Measurements from ENCODE around the gene ZNF865.

Gene ZNF865

DNA sequence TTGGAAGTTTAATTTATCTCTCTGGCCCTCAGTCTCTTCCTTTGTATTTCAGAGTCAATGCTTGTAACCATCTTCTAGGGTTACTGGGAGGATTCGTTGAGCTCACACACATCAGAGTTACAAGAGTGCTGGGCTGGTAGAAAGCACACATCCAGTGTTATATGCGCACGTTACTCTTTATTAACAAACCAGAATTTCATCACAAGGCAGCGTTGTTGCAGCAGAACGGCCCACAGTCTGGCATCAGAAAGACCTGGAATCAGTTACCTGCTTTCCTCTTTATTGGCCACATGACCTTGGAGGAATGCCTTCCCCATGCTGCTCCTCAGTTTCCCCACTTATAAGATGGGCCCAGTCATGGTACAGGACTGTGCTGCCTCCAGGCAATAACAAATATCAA is 3.9 kb downstream of the ZNF865 start:
- DNase-seq: no peak

DNA sequence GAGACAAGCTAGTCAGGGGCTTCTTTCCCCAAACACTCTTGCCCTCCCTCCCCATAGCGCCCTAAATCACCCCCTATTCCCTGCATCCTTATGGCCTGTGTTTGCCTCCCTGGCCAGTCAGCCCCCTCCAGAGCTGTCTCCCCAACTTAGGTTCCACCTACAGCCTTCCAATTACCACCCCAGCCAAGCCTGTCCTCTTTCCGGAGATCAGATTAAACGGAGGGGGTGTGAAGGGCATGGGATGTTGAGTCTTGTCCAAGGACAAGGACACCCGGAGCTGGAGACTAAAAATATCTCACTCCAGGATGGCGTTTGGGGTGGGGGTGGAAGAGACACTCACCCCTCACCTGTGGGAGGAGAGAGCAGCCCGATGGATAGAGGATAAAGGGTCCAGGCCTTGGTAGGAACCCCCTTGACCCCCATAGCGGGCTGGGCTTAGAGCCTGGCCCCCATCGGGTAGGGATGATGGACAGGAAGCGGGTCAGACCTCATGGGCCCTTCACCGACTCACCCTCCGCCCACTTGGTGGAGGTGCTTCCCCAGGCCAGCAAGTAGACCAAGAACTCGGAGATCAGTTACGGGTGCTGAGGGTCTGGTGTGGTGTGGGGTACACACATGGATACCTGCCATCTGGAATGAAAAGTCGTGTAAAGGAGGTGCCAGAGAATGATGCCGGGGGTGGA is 6.0 kb downstream of the ZNF865 start:
- no peak for DNase-seq

DNA sequence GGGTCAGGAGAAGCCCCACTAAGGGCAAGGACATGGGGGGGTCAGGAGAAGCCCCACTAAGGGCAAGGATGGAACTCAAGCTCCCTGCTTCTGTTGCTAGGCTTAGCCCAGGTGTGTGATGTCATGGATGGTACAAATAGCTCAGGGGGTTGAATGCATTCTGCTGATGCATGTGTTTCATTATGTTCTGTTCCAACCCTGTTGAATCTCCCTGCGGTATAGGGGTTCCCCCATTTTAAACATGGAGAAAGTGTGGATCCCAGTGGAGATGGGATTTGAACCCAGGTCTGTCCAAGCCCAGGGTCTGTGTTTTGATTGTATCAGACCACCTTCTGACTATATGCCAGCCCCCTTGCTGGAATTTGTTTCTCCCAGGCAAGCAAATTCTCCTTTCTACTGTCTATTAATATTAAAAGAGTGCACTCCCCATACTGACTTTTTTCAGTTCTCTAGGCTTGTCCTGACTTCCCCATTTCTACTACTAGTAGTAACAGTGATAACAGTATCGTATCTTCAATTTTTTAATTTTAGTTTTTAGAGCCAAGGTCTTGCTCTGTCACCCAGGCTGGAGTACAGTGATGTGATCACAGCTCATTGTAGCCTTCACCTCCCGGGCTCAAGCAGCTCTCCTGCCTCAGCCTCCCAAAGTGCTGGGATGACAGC is 6.7 kb downstream of the ZNF865 start:
- DNase-seq: no peak

DNA sequence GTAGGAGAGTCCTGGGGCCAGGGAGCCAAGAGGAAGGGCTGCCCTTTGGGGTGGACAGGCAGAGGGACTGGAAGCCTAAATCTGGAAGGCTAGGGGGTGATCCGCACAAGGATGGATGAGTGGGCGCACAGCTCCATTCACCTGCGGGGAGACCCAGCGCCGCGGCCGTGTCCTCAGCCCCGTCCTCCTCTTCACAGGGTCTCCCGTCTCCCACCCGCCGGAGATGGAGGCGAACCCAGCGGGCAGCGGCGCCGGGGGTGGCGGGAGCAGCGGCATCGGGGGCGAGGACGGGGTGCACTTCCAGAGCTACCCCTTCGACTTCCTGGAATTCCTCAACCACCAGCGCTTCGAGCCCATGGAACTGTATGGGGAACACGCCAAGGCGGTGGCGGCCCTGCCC is 7.9 kb downstream of the ZNF865 start:
- no peak for DNase-seq

DNA sequence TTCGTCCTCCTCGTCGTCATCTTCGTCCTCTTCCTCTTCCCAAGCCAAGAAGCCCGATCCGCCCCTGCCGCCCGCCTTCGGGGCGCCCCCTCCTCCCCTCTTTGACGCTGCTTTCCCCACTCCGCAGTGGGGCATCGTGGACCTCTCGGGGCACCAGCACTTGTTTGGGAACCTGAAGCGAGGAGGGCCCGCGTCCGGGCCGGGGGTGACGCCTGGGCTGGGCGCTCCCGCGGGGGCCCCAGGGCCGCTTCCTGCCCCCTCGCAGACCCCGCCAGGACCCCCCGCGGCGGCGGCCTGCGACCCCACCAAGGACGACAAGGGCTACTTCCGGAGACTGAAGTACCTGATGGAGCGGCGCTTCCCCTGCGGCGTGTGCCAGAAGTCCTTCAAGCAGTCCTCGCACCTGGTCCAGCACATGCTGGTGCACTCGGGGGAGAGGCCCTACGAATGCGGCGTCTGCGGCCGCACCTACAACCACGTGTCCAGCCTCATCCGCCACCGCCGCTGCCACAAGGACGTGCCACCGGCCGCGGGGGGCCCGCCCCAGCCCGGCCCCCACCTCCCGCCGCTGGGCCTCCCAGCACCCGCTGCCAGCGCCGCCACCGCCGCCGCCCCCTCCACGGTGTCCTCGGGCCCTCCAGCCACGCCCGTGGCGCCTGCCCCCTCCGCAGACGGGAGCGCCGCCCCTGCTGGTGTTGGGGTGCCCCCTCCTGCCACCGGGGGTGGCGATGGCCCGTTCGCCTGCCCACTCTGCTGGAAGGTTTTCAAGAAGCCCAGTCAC is 8.7 kb downstream of the ZNF865 start:
- DNase-seq: no peak

DNA sequence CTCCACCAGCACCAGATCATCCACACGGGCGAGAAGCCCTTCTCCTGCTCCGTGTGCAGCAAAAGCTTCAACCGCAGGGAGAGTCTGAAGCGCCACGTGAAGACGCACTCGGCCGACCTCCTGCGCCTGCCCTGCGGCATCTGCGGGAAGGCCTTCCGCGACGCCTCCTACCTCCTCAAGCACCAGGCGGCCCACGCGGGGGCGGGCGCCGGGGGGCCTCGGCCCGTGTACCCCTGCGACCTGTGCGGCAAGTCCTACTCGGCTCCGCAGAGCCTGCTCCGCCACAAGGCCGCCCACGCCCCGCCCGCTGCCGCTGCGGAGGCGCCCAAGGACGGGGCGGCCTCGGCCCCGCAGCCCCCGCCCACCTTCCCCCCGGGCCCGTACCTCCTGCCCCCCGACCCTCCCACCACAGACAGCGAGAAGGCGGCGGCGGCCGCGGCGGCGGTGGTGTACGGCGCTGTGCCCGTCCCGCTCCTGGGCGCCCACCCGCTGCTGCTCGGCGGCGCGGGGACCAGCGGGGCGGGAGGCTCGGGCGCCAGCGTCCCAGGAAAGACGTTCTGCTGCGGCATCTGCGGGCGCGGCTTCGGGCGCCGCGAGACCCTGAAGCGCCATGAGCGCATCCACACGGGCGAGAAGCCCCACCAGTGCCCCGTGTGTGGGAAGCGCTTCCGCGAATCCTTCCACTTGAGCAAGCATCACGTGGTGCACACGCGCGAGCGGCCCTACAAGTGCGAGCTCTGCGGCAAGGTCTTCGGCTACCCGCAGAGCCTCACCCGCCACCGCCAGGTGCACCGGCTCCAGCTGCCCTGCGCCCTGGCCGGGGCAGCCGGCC is 9.5 kb downstream of the ZNF865 start:
- no peak for DNase-seq

DNA sequence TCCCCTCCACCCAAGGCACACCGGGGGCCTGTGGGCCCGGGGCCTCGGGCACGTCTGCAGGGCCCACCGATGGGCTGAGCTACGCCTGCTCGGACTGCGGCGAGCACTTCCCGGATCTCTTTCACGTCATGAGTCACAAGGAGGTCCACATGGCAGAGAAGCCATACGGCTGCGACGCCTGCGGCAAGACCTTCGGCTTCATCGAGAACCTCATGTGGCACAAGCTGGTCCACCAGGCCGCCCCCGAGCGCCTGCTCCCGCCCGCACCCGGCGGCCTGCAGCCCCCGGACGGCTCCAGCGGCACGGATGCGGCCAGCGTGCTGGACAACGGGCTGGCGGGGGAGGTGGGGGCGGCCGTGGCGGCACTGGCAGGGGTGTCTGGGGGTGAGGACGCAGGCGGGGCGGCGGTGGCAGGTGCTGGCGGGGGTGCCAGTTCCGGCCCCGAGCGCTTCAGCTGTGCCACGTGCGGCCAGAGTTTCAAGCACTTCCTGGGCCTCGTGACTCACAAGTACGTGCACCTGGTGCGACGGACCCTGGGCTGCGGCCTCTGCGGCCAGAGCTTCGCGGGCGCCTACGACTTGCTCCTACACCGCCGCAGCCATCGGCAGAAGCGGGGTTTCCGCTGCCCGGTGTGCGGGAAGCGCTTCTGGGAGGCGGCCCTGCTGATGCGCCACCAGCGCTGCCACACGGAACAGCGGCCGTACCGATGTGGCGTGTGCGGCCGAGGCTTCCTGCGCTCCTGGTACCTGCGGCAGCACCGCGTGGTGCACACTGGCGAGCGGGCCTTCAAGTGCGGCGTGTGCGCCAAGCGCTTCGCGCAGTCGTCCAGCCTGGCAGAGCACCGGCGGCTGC is 10.3 kb downstream of the ZNF865 start:
- DNase-seq: no peak

DNA sequence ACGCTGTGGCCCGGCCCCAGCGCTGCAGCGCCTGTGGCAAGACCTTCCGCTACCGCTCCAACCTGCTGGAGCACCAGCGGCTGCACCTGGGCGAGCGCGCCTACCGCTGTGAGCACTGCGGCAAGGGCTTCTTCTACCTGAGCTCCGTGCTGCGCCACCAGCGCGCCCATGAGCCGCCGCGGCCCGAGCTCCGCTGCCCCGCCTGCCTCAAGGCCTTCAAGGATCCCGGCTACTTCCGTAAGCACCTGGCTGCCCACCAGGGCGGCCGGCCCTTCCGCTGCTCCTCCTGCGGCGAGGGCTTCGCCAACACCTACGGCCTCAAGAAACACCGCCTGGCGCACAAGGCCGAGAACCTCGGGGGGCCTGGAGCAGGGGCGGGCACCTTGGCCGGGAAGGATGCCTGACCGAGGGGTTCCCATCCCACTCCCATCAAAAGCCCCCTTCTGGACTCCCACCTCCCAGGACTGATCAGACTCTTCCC is 11.0 kb downstream of the ZNF865 start:
- no peak for DNase-seq

DNA sequence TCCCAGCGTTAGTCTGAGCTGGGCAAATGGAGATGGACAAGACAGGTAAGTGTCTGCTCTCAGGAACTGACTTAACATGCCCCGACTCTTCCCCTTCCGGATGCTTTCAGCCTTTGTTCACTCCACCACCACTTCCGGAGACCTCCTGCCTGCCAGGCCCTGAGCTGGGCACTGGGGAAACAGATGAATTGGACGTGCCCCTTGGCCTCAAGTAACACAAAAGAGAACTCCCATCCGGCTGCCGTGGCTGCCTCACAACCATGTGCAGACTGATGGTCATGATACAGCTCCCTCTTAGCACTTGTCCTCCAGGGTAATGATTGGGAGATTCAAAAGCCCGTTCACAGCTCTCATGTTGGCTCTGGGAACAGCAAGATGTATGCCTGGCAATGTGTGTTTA is 12.0 kb downstream of the ZNF865 start:
- DNase-seq: no peak

DNA sequence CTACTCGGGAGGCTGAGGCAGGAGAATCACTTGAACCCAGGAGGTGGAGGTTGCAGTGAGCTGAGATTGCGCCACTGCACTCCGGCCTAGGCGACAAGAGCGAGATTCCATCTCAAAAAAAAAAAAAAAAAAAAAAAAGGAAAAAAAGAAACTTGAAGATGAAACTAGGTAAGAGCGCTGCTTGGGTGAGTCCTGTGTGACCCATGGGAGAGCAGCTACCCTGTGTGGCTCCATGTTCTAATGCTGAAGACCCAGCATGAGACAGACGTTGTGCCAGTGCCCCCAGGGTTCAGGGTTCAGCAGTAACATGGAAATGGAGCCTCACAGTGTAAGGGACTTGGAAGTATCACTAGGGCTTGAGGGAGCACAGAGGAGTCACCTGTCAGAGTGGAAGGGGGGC is 13.0 kb downstream of the ZNF865 start:
- DNase-seq: no peak

DNA sequence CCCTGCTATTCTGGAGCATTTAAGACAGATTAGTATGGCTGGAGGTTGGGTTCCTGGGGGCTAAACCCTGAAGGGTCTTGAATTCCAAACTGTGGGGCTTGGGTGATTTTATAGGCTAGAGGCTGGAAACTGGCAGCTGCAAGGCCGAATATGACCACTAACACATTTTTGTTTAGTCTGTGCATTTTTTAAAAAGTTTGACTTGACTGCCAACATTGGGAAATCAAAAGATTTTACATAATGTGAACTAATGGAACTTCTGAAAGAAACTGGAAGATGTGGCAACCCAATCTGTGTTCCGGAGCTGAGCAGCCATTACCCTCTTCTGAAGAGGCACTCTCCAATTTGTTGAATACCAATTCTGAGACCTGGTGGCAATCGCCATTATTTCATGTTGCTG is 13.8 kb downstream of the ZNF865 start:
- no peak for DNase-seq

DNA sequence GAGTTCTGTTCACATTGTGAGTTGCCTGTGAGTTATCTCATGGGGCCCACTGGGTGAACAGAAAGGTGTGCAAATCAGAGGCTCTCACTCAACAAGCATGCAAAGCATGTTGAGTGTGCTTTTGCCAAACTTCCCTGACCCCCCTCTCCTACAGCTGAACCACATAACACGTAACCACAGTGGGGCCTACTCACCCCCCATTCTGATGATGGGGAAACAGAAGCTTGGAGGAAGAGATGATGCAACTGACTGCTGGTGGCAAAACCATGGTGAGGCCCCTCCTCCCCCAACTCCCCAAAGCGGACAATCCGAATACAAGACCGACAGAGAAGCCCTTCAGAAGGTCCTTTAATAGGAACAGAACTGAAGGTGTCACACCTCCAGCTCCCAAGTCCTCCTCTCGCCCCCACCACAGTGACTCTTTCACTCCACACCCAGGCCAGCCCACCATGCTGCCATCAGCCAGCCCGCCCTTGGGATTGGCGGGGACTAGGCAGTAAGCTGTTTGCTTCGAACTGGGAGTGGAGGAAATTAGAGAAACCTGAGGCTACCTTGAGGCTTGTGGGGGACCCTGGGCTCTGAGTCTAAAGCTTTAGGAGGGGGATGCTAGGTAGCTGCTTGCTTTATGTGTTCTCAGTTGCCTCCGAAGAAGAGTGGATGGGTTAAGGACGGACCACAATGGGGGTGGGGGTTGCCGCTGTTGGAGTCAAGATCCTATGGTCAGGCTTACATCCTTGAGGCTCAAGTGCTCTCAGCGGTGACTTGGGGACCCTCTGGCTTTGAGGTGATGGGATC is 15.2 kb downstream of the ZNF865 start:
- no peak for DNase-seq

DNA sequence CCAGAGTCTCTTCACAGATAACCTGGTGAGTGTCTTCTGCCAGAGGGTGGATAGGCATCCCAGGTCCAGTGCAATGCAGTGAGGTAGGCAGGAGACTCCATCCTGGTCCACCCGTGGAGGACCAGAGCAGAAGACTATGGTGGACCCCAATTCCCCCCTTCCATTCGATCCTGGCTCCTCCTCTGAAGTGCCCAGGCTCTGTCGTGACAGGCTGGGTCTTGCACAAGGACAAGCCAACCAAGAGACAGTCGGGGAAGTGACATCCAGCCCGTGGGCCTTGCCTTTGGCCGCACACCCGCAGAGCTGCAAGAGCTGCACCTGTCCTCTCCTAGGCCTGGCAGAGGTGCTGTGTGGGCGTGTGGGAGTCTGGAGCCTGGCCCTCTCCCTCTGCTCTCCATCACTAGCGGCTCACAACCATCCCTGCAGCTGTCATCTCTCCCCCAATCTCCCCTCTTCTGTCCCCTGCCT is 15.8 kb downstream of the ZNF865 start:
- DNase-seq: no peak

DNA sequence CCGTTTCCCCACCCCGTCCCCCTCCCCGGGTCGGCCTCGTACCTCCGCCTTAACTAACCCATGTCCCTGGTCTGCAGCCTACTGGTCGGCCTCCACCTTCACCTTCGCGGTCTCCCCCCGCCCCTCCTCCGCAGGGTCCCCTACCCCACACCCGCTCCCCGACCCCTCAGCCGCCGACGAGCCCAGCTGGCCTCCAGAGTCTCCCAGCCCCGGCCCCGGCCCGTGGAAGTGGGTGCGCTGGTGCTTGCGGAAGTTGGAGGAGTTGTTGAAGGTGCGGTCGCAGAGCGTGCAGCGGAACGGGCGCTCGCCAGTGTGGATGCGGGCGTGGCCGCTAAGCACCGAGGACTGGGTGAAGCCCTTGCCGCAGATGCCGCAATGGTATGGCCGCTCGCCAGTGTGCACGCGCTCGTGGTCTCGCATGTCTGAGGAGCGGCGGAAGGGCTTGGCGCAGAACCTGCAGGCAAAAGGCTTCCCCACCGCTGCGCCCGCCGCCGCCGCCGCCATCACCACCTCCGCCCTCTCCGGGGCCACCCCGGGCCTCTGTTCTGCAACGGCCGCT is 16.3 kb downstream of the ZNF865 start:
- no peak for DNase-seq

DNA sequence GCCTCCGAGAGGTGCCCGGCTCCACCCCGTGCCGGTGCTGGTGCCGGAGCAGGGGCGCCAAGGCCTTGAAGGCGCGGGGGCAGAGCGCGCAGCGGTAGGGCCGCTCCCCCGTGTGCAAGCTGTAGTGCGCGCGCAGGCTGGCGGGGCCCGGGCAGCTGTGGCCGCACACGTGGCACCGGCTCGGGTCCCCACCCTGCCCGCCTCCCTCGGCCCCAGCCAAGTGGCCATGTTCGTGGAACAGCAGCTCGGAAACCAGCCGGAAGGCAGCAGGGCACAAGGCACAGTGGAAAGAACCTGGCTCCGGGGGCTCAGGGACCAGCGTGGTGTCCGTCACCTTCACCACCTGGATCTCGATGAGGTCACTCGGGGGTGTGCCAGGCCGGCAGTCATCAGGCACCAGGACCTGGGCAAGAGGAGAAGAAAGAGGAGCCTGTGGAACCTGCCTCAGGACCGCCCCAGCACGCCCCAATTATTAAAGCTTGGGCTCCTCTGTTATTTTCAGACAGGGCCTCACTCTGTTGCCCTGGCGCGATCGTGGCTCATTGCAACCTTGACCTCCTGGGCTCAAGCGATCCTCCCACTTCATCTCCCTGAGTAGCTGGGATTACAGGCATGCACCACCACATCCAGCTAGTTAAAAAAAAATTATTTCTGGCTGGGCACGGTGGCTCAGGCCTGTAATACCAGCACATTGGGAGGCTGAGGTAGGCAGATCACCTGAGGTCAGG is 17.0 kb downstream of the ZNF865 start:
- no peak for DNase-seq

DNA sequence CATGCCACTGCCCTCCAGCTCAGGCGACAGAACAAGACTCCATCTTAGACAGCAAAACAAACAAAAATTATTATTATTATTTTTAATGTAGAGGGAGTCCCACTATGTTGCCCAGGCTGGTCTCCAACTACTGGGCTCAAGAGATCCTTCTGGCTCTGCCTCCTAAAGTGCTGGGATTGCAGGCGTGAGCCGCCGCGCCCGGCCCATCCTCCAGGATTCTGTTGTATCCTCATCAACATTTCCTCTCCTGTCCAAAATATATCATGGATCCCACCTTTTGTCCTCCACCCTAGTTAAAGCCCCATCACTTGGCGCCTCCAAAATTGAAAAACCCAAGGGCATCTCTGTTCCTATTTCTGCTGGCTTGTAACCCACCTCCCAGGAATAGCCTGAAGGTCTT is 17.7 kb downstream of the ZNF865 start:
- no peak for DNase-seq

DNA sequence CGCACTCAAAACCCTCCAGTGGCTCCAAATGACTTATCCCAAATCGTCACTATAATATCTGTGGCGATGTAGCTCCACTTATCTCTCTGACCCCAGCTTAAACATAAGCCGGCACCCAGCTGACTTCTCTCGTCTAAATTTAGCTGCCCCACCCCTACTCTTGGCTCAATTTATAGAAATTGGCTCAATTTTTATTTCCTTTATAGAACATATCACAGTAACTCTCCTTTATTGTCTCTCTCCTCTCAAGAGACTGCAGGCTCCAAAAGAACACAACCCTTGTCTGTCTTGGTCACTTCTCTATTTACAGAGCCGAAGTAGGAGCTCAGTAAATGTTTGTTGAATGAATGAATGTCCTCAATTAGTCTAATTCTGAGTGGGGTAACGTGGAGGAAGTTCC is 18.1 kb downstream of the ZNF865 start:
- no peak for DNase-seq

DNA sequence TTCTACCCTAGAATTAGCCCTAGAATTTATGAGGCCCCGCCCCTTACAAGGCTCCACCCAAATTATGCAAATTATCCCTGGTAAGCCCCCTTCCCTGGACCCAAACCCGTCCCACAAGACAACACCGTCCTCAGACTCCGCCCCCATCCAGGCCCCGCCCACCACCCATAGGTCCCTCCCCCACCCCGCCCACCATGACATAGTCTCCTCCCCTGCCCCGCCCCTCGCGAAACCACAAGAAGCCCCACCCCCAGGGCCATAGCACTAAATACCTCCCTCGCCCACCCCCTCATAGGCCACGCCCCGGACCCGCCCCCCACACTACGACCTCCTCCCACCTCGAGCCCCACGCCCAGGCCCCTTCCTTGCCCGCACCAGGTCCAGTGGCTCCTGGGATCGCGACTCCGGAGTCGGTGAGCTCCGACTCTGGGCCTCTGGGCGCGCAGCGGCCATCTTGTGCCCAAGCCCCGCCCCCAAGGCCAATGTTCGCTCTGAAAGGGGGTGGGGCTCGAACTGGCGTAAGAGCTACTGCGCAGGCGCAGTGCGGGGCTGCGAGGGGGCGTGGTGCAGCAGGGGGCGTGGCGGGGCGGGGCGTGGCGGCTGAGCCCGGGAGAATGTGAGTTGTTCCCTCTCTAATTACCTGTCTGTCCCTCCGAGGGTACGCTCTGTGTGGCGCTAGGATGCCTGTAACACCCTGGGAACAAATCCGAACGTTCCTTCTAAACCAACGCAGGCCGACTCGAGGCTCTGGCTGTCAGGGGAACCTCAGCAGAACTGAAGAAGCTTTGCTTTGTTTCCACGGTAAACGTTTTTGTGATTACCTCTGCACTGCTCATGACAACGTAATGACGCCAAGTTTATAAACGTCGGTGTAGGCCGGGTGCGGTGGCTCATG is 18.9 kb downstream of the ZNF865 start, which contains the start of gene ZNF784:
TSS of gene ZNF784 (minus strand) at position 458 of the 895 bp plus-strand sequence. CDS start at position 453, 5 bp downstream.
- peak; percentile 89 to 94 for DNase-seq

DNA sequence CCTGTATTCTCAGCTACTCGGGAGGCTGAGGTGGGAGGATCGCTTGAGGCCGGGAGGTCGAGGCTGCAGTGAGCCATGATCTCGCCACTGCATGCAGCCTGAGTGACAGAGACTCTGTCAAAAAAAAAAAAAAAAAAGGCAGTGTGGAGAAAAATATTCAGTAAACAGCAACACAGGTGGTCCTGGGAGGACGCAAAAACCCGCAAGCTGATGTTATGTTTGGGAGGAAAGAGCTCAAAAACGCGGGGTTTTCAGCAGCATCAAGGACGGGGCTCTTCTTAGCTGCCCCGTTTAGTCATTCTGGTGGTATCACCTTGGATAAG is 19.5 kb downstream of the ZNF865 start:
- DNase-seq: no peak
